ENCODE measurements around the gene MED20. TPM values are rescaled to one million over a fixed set of nuclear protein-coding genes. Genes with fewer than 3 reads are reported as not detected.

MED20 gene
- total and polyA plus RNA-seq, 2 of the 8 experiments (the other 6 are each of a cell fraction or from before 2014, with no cell fraction given) = 38.7 to 51.8 TPM

- no peaks in the 10 kb centered on the region for H3K36me3 ChIP-seq (ENCODE audit: control insufficient read depth in 2 of 4, insufficient read depth in 4 of 4, low read length in 3 of 4)
- FAIRE-seq = no peak
Measured at GRCh38 chr6:41877051-41877680, 43.8 kb downstream of the MED20 start.

More at GRCh38 chr6:41877051-41877680, 43.8 kb downstream of the MED20 start:
- H2BK12ac ChIP-seq (ENCODE audit: low read depth, low read length) = no peak overlapping the region
- no peak overlapping the region for H4K5ac ChIP-seq (ENCODE audit: insufficient read length, low read depth, low read length)
- no peak overlapping the region for H3K14ac ChIP-seq (ENCODE audit: insufficient read length)
- H3K23me2 ChIP-seq (ENCODE audit: low read depth, low read length) = no peaks in the 10 kb centered on the region
- CTCF ChIA-PET (ENCODE audit: partially characterized antibody) = interaction anchor here (0.6 to 5.7 kb wide), 7 partner anchors 9 to 166 kb away, joined by 3 to 26 read pairs (median 3); partner anchors contain the start of genes BYSL, MED20 and TOMM6
- no peak overlapping the region for H2AFZ ChIP-seq (ENCODE audit: low read length)
- no peaks in the 10 kb centered on the region; the same call in 1 of the 2 replicates for H3K79me1 ChIP-seq (ENCODE audit: low read depth, low read length)
- no peak overlapping the region for H4K8ac ChIP-seq (ENCODE audit: extremely low read depth, insufficient read depth, low read length)
- WGBS, 2 experiments (ENCODE audit: extremely low coverage in 1 of 2, insufficient coverage in 1 of 2, insufficient read length in 1 of 2, insufficient replicate concordance in 2 of 2, low coverage in 1 of 2, low lambda C conversion rate in 2 of 2, missing lambda C conversion rate in 1 of 2) = 94% methylated on average over 2 of the region's 2 CpGs; no CpG with 5 or more reads in 1 of the 2 experiments
- no peak overlapping the region for H3K4me3 ChIP-seq (ENCODE audit: extremely low read depth in 1 of 4, insufficient read depth in 2 of 4, low read depth in 3 of 4, low read length in 4 of 4)
- H2AK5ac ChIP-seq (ENCODE audit: low read depth, low read length) = no peak overlapping the region
- H2BK15ac ChIP-seq (ENCODE audit: low read length) = no peak overlapping the region
- no peak overlapping the region for H2BK5ac ChIP-seq (ENCODE audit: low read depth, low read length)
- no peak overlapping the region for H3K9ac ChIP-seq (replicated peaks in 1 of 4; ENCODE audit: extremely low read depth in 1 of 4, low read depth in 3 of 4, low read length in 3 of 4)
- no peak overlapping the region for H3K23ac ChIP-seq (ENCODE audit: insufficient read length)
- peaks cover 0 to 2% of the 10 kb centered on the region in 2 experiments for H4K20me1 ChIP-seq (replicated peaks in 1 of 2; ENCODE audit: control insufficient read depth in 1 of 2, insufficient read depth in 2 of 2, low read length in 2 of 2)
- no peak overlapping the region for H3K18ac ChIP-seq (ENCODE audit: extremely low read depth, low read length)
- no peak for DNase-seq (ENCODE audit: low read depth in 1 of 2, low spot score in 2 of 2)
- TF ChIP-seq KDM5A (IDR thresholded peaks at IDR 0.05; ENCODE audit: low read length) = no peak
- no peak for TF ChIP-seq KDM1A (IDR thresholded peaks at IDR 0.05; ENCODE audit: borderline replicate concordance, low read length)
- no peak for TF ChIP-seq E2F6 (IDR thresholded peaks at IDR 0.05)
- TF ChIP-seq CREB1 (IDR thresholded peaks at IDR 0.05) = no peak
- no peak for TF ChIP-seq RAD21 (IDR thresholded peaks at IDR 0.05 in 1 of 2, conservative IDR thresholded peaks at IDR 0.05 in 1 of 2; ENCODE audit: low read depth in 2 of 2, low read length in 2 of 2)
- H3K79me2 ChIP-seq (ENCODE audit: control insufficient read depth in 1 of 2, insufficient read depth in 2 of 2, low read length in 2 of 2) = peaks cover 0 to 7% of the 10 kb centered on the region in 2 experiments; a peak in 1 of 4 replicates
- H3K4me2 ChIP-seq (ENCODE audit: insufficient read depth in 1 of 2, low read depth in 2 of 2, low read length in 2 of 2) = no peak overlapping the region
- H4K91ac ChIP-seq (replicated peaks; ENCODE audit: insufficient read length, low read length) = no peak overlapping the region
- H2BK20ac ChIP-seq (ENCODE audit: low read length) = no peak overlapping the region
- H2BK120ac ChIP-seq (replicated peaks; ENCODE audit: low read depth, low read length) = no peak overlapping the region
- no peak overlapping the region for H3K4ac ChIP-seq (replicated peaks; ENCODE audit: insufficient read length, low read depth, low read length)
- POLR2A ChIA-PET (ENCODE audit: partially characterized antibody) = interaction anchor here (0.6 to 1.5 kb wide), 5 partner anchors 17 to 174 kb away, joined by 3 to 4 read pairs (median 3); partner anchors contain the start of genes TAF8 and USP49
- H3K56ac ChIP-seq (replicated peaks; ENCODE audit: insufficient read length, low read depth, low read length) = no peak overlapping the region
- H3K4me1 ChIP-seq (replicated peaks in 1 of 4; ENCODE audit: control insufficient read depth in 3 of 4, insufficient read depth in 4 of 4, low read length in 3 of 4) = no peaks in the 10 kb centered on the region
- H3K27me3 ChIP-seq (replicated peaks in 1 of 4; ENCODE audit: control insufficient read depth in 3 of 4, extremely low read depth in 1 of 4, insufficient read depth in 3 of 4, low read length in 3 of 4) = no peaks in the 10 kb centered on the region
- no peaks in the 10 kb centered on the region for H3K9me3 ChIP-seq (ENCODE audit: insufficient read depth in 2 of 2, low read depth in 1 of 2, low read length in 1 of 2)
- no peak overlapping the region for H3K27ac ChIP-seq (ENCODE audit: low read depth, low read length)
